CD4-positive, alpha-beta T cell treated with Interleukin-6 for 4 hours (primary cell): ENCODE results near the gene WDR76.
"Not testable (repeated sequence)": the region's sequence is repeated elsewhere in the genome, so short reads cannot be mapped to it uniquely, and the experiment has no call there.

Experiments
- DNase-seq: peaks from one replicate; pipeline ENCODE4 v3.0.0-alpha.2; 2020; ENCODE audit warnings: mixed read lengths

WDR76 gene

DNA sequence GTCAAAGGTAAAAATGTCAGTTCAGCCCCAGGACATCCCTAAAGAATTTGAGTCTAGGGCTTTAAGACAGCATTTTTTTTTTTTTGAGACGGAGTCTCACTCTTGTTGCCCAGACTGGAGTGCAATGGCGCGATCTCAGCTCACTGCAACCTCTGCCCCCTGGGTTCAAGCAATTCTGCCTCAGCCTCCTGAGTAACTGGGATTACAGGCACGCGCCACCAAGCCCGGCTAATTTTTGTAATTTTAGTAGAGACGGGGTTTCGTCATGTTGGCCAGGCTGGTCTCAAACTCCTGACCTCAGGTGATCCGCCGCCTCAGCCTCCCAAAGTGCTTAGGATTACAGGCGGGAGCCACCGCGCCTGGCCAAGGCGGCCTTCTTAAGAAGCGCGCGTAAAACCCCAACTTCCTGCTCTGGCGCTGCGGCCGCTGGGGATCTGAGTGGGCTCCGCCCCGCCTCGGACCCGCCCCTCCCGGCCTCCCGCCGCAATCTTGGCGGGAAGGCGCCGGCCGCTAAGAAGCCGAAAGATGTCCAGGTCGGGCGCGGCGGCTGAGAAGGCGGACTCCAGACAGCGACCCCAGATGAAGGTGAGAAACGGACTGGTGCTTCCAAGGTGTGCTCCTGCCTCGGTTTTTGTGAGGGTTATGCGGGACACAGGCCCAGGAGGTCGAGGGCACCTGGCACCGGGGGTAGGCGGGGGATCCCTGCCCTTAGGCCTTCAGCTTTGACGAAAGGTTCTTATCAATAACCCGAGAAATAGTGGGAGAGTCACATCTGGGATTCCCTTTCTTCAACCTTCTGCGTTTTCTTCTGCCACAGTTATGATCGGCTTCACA is at the start of gene WDR76:
Gene WDR76, plus strand, starts transcription at position 495 of the 834 bp plus-strand sequence. Its CDS starts 31 bp downstream, at position 526.
- DNase-seq = peak; percentile 76

DNA sequence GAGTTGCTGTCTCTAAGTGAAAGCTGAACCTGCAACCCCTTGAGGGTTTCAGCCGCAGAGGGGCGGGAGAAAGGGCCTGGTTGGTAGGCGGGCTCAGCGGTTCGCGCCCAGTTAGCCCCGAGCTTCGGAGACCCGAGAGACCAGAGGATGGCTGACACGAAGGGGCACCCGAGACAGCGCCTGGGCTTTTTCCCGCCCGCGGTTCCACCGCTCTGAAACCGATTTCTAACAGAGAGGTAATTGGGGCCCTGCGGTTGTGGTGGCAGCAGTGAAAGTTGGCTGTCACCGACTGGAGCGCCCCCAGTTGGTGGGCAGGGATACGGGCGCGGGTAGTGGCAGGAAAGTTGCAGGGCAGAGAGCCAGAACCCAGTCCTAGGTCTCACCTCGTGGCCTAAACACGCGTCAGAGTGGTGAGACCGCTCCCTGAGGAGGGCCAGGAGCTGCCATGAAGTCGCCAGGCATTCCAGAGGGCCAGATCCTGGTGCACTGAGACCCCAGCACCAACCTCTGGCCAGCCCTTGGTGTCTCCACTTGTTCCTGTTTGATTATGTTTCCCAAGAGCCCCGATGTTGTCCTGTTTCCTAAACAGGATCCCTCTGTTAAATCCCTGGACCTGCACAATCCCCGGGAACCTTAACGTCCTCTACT is 49.4 kb upstream of the WDR76 start:
- peak; percentile 82 for DNase-seq

DNA sequence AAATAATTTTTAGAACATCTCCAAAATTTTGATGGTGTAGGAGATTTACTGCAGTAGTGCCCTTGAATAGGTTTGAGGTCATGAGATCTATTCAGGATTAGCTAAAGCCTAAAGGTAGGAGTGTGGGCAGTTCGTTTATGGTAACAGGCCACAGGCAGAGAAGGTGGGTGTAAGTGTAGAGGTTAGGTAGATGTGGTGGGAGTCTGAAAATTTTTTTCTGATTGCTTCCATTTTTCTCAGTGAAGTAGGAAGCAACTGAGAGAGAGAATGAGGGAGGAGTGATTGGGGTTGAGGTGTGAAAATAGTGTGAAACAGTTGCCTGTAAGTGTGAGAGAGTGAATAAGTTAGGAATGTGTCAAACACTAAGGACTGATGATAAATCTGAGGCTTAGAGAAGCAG is 47.8 kb upstream of the WDR76 start:
- no peak for DNase-seq

DNA sequence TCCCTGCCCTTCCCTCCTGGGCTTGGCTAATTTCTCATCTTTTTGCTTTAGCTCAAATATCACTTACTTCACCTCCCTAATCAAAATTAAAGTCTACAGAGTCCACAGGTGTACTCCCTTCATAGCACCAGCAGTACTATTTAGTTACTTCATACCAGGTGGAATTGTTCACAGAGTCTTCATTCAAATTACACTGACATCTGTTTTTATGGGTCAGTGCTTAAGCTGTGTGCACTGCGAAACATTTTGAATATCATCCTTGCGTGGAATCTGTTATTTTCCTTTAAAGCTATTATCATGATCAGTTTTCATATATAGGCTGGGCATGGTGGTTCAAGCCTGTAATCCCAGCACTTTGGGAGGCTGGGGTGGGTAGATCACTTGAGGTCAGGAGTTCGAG is 37.4 kb upstream of the WDR76 start:
- no peak for DNase-seq

DNA sequence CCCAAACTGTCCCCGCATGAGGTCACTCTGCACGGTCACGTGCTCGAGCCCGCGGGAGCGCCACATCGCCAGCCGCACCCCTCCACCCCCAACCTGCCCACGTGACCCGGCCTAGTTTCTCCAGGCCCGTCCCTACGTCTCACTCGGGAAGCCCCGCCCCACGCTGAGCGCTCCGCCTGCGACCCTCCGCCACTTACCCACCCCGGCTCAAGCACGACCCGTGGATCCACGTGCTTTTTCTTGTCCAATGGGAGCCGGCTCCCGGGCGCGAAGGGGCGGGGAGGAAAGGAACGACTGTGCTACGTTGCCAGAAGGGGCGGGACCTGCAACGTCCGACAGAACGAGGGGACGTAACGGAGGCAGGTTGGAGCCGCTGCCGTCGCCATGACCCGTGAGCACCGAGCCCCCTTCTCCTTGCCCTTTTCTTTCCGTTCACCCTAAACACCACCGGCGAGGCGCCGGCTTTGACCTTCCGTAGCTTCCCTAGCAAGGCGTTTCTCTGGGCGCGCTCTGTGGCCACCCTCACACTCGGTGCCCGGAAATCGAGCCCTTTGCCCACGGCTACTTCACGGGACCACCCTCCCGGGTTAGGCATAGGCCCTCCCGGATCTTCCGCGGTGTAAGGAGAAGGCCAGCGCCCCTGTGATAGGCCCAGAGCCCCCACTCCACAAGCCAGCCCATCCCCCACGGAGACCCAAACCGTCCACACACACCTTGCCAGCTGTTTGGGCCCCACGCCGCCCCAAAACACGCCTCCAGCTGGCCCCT is 34.6 kb upstream of the WDR76 start, which contains the start of gene SERF2:
Gene SERF2, plus strand, starts transcription at position 328 of the 768 bp plus-strand sequence. Its CDS starts 57 bp downstream, at position 385.
- DNase-seq = peak; percentile 100

DNA sequence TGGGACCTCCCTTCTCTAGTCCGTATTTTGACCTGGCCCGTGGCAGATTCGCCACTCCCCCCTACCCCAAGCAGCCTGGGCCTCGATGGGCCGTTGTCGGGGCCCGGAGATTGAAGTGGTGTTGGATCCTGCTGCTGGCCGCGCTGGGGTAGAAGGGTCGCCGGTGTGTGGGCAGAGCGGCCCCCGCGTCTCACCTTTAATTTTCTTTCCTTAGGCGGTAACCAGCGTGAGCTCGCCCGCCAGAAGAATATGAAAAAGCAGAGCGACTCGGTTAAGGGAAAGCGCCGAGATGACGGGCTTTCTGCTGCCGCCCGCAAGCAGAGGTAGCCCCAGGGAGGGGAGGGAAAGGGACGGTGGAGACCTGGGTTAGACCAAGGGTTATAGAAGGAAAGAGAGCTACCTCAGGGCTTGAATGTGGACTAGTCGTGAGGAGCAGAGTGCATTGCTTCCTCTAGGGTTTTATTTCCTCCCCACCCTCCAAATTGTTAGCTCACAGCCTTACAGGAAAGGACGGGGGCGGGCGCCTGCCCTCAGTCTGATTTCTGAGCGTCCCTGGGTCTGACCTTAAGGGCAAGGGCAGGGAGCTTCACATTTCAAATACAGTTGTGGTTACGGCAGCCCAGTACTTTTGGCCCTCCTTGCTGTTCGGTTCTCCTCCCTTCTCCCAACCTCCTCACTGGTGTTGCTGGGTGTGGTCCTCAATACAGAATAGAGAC is 33.9 kb upstream of the WDR76 start:
- peak; percentile 39 for DNase-seq

DNA sequence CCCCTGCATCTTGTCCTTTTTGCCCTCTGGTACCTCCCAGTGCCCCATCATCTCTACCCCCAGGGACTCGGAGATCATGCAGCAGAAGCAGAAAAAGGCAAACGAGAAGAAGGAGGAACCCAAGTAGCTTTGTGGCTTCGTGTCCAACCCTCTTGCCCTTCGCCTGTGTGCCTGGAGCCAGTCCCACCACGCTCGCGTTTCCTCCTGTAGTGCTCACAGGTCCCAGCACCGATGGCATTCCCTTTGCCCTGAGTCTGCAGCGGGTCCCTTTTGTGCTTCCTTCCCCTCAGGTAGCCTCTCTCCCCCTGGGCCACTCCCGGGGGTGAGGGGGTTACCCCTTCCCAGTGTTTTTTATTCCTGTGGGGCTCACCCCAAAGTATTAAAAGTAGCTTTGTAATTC is 33.2 kb upstream of the WDR76 start:
- no peak for DNase-seq

DNA sequence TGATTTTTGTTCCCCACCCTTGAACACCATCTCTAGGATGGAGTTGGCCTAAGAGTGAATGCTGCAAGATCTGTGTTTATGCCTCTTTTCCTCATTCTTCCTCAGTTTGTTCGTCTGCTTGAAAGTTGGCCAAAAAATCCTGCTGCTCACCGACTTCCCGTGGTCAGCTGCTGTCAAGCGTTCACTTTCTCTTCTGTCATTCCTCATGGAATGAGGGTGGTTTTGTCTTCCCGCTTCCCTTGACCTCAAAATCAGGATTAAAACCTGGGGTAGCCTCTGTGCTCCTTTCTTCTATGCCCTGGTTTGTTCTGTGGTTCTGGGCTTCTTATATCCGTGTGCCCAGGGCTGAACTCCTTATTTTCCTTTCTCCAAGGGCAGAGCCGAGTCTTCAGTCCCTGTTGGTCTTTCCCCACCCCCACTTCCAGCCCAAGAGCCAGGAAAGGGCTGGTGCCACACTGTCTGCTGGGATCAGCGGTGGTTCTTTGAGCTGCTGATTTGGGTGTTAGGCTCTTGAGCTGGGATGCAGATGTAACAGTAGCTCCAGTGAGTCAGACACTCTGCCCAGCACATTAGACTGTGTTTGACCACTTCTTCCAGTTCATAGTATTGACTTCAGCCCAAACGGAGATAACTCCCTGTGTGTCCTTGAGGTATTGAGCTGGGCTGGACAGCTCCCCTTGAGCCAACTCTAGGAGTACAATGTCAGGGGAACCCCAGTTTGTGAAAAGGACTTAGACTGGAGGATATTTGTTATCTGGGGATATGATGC is 32.3 kb upstream of the WDR76 start:
- no peak for DNase-seq

DNA sequence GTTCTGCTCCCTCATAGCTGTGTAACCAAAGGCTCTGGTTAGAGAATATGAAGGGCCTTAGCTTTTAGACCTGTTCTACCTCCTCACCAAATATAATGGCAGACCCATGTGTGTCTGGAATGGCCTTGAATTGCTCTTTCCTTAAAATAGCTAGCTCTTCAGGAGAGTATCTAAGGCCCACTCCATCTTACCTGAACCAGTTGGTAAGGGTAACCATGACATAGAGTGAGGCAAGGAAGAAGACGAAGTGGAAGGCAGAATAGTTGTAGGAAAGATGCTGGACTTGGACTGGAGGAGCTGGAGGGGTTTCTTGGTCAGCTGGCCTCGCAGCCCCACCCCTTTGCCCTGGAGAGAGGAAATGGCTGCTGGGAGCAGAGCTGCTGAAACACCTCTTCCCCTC is 31.6 kb upstream of the WDR76 start:
- DNase-seq = no peak

DNA sequence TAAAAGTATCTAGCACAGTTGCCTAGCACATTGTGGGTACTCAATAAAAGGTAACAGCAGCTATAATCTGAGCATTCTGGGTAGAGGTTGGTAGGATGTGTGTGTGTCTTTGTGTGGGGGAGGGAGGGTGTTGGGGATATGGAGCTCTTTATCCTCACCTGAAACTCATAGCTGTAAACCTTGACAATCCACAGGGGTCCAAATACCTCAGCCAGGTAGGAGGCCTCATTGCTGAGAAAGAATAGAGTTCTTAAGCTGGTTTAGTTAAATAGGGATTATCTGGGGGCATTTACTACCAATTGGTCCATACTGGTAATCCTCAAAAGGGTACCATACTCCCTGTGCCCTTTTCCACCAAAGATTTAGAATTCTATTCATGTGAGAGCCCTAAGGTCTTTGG is 30.8 kb upstream of the WDR76 start:
- no peak for DNase-seq

DNA sequence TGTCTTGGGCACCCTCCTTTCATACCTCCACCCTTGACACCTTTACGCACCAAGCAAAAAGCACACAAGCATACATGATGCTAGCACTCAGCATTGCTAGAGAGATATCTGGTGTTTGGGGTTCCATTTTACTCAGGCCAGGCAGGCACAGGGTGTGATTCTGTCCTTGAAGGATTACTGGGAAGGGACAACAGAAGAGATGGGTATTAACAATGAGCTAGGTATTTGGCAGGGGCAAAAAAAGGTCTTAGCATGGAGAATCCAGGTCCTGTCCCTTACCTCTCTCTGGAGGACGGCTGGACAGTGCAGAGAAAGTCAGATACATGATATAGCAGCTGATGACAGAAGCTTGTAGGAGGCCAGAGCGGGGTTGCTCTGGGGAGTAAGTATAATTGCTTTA is 30.2 kb upstream of the WDR76 start:
- DNase-seq = no peak

DNA sequence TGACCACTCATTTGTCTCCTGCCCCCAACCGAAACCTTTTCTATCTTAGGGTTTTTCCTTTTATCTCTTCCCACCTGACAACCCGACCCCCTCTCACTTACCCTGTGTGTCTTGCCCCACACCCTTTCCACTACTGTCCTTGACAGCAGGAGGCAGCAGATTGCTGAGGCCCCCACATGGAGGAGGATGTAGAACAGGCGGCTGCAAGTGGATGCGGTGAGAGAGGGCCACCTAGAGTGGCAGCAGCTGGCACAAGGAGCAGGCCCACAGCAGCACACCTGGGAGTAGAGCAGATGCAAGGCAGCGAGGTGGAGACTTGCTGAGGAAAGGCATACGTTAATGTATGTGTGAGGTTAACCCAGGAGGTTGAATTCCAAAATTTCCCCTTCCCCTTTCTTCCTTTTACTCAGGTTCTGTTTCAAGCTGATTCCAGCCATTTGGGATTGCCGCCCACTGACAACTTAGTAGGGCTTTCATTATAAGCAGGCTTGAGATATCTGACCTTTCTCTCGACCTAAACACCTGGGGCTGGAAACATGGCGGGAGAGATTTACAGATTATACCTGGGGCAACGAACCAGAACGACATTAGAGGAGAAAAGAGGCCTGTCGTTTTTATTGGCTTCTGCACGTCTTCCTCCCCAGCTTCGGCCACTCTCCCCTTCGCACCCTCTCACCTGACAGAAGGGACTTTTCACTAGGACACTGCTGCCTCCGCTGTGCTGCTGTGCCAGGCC is 27.4 kb upstream of the WDR76 start:
- no peak for DNase-seq

DNA sequence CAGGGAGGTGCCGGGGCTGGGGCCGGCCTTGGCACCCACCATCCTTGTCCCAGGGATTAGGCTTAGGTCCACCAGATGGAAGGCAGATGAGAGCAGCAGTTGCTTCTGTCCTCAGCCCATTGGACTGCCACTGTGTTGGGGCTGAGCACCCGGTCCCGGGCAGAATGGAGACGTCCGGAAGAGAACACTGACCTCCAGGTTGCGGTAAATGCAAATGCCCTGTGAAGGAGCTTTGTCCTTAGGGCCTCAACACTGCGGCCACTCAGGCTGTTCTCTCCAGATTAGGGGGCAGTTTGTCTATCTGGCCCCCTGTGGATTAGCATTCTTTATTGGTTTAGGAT is 26.9 kb upstream of the WDR76 start, which contains the start of gene SERINC4:
Gene SERINC4, minus strand, starts transcription at position 276 of the 341 bp plus-strand sequence. Its CDS starts 234 bp downstream, at position 42.
- DNase-seq = no peak

DNA sequence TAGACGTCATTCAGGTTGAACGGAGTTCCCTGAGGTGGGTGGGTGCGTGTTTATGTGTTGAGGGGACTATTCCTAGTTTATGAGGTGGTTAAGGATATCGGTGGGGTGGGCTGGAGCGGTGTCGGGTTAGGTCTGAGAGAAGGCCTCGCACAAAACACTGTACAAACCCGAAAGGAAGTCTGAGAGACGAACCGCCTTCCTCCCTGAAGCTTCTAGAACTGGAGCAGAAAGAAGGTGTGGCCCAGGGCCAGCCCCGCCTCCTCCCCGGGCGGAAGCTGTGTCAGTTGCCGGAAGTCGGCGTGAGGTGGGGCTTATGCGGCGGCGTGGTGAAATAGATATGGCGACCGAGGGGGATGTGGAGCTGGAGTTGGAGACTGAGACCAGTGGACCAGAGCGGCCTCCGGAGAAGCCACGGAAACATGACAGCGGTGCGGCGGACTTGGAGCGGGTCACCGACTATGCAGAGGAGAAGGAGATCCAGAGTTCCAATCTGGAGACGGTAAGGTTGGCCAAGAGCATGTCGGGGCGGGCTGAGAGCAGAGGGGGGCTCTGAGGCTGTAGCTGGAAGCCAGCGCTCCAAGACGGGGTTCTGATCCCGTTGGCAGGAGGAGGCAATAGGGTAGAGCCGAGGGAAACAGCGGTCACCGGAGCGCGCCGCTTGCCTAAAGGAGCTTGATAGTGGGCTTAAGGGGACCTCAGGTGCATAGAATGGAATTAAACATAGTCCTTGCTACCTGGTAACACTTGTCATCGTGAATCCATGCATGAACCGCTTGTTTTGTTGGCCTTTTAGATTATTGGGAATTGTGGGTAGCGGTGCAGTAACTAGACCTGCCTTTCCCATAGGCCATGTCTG is 26.3 kb upstream of the WDR76 start, which contains the start of gene HYPK:
Gene HYPK, plus strand, starts transcription at position 314 of the 856 bp plus-strand sequence. Its CDS starts 24 bp downstream, at position 338.
- DNase-seq = peak; percentile 97

DNA sequence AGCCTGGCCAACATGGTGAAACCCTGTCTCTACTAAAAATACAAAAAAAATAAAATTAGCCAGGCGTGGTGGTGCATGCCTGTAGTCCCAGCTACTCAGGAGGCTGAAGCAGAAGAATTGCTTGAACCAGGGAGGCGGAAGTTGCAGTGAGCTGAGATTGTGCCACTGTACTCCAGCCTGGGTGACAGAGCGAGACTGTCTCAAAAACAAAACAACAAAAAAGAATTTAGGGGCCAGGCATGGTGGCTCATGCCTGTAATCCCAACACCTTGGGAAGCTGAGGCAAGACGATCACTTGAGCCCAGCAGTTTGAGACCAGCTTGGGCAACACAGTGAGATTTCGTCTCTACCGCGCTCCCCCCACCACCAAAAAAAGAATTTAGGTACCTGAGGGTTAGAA is 24.1 kb upstream of the WDR76 start:
- DNase-seq = not testable (repeated sequence)

DNA sequence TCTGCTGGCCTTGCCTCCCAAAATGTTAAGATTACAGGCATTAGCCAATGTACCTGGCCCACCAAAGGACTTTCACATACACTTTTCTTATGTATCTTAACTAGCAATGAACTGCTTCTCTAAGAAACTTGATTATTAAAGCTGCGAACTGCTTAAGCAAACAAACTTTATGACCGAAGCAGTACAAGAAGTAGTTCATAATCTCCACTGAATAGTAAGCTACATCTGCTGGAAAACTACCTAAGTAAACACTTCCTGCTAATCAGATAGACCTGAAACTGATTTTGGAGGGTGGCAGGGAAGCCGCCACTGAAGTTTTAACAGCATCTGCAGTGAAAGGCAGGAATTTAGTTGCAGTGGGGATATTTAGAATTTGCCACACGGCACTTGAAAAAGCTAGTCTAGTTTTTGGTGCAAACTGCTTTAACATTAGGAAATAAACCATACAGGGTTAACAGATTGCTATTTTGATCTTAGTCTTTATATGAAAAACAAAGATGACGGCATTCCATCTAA is 18.3 kb upstream of the WDR76 start:
- no peak for DNase-seq

DNA sequence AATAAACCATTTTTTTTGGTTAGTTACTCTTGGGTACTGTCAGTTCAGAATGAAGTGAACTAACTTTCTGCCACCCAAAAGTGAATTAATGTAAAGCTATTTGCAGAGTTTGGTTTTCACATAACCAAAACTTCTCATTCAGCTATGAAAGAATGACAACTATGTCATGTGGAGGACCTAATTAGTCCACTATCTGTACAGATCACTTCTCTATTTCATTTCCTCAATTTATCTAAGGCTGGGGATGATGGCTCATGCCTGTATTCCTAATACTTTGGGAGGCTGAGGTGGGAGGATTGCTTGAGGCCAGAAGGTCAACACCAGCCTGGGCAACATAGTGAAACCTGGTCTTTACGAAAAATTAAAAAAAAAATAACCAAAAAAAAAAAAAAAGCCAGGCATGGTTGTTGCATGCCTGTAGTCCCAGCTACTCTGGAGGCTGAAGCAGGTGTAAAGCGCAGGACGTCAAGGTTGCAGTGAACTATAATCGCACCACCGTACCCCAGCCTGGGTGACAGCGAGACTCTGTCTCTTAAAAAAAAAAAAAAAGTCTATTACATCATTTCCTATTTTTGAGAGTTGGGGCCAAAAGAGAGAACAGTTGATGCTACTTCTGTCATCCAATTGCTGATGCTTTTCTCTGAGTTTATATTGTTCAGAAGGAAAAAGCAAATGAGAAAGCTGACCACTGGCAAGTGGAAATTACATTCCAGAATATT is 17.7 kb upstream of the WDR76 start:
- DNase-seq = no peak

DNA sequence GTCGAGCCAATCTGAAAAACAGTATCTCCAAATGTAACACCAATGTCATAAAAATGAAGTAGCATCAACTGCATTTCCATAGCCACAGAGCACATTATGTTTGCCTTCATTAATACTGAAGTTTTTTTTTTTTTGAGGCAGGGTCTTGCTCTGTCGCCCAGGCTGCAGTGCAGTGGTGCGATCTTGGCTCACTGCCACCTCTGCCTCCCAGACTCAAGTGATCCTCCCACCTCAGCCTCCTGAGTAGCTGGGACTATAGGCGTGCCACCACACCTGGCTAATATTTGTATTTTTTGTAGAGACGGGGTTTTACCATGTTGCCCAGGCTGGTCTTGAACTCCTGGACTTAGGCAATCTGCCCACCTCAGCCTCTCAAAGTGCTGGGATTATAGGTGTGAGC is 11.7 kb upstream of the WDR76 start:
- not testable (repeated sequence) for DNase-seq

DNA sequence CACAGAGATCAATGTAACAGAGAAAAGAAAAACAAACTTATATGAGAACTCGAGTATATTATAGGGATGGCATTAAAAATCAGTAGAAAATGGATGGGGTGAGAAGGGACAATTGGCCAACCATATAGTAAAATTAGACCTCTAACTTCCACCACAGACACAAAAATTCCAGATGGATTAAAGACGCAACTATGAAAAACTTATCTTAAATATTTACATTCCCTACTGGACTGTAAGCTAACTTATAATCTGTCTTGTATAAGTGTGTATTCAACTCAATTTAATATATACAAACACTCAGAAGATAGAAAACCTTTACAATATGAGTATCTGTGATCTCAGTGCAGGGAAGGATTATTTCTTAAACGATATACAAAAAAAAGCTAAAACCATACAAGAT is 5.3 kb upstream of the WDR76 start:
- no peak for DNase-seq
